Measurements from ENCODE around the gene GABRD.

The GABRD gene

GRCh38 chr1:1982379-1983232, 36.5 kb upstream of the GABRD start:
- TF ChIP-seq, protein P1, sequence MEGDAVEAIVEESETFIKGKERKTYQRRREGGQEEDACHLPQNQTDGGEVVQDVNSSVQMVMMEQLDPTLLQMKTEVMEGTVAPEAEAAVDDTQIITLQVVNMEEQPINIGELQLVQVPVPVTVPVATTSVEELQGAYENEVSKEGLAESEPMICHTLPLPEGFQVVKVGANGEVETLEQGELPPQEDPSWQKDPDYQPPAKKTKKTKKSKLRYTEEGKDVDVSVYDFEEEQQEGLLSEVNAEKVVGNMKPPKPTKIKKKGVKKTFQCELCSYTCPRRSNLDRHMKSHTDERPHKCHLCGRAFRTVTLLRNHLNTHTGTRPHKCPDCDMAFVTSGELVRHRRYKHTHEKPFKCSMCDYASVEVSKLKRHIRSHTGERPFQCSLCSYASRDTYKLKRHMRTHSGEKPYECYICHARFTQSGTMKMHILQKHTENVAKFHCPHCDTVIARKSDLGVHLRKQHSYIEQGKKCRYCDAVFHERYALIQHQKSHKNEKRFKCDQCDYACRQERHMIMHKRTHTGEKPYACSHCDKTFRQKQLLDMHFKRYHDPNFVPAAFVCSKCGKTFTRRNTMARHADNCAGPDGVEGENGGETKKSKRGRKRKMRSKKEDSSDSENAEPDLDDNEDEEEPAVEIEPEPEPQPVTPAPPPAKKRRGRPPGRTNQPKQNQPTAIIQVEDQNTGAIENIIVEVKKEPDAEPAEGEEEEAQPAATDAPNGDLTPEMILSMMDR (IDR thresholded peaks at IDR 0.05; ENCODE audit: low read depth, low read length) = no peak
- Histone ChIP-seq H3K9me3 (ENCODE audit: severe bottlenecking) (no peaks in the 10 kb centered on the region), H3K4me3 (ENCODE audit: low read depth, low read length) (no peak overlapping the region), H3K36me3 (no peaks in the 10 kb centered on the region), H3K27ac (no peak overlapping the region), H3K27me3 (ENCODE audit: insufficient read depth, low read depth, severe bottlenecking) (no peaks in the 10 kb centered on the region)
- no peak for DNase-seq

DNA sequence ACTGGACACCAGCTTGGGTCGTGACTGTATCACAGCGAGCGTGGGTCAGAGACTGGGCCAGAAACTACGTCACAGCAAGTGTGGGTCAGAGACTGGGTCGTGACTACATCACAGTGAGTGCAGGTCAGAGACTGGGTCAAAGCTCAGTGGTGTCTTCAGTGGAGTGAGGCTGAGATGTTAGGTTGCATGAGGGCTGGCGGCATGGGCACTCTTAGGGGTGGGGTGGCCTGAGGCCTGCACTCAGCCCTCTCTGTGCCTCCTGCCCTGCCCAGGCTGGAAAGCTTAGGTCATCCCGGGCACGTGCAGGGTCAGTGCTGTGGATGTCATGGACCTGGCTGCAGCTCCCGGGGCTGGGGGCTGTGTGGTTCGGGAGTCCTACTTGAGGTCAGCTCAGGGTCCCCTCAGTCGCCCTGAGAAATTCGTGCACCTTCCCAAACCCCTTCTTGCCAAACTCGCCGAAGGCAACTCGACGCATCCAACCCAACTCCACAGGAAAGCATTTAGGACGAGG, 34.5 kb upstream of the GABRD start:
- Histone ChIP-seq H3K9me3 (ENCODE audit: severe bottlenecking) (no peaks in the 10 kb centered on the region), H3K27me3 (ENCODE audit: insufficient read depth, low read depth, severe bottlenecking) (no peaks in the 10 kb centered on the region)
- TF ChIP-seq, protein P1 (IDR thresholded peaks at IDR 0.05; ENCODE audit: low read depth, low read length) = no peak

GRCh38 chr1:1985375-1986050, 33.6 kb upstream of the GABRD start:
- H3K27me3 ChIP-seq (ENCODE audit: insufficient read depth, low read depth, severe bottlenecking) = no peaks in the 10 kb centered on the region
- H3K4me3 ChIP-seq (ENCODE audit: low read depth, low read length) = no peak overlapping the region
- H3K27ac ChIP-seq = no peak overlapping the region
- no peaks in the 10 kb centered on the region for H3K36me3 ChIP-seq
- TF ChIP-seq, protein P1 (IDR thresholded peaks at IDR 0.05; ENCODE audit: low read depth, low read length) = no peak
- no peaks in the 10 kb centered on the region for H3K9me3 ChIP-seq (ENCODE audit: severe bottlenecking)
- DNase-seq = no peak

More for the DNA sequence above, 34.5 kb upstream of the GABRD start:
- DNase-seq = no peak
- Histone ChIP-seq H3K36me3 (no peaks in the 10 kb centered on the region), H3K27ac (no peak overlapping the region), H3K4me3 (ENCODE audit: low read depth, low read length) (no peak overlapping the region)

DNA sequence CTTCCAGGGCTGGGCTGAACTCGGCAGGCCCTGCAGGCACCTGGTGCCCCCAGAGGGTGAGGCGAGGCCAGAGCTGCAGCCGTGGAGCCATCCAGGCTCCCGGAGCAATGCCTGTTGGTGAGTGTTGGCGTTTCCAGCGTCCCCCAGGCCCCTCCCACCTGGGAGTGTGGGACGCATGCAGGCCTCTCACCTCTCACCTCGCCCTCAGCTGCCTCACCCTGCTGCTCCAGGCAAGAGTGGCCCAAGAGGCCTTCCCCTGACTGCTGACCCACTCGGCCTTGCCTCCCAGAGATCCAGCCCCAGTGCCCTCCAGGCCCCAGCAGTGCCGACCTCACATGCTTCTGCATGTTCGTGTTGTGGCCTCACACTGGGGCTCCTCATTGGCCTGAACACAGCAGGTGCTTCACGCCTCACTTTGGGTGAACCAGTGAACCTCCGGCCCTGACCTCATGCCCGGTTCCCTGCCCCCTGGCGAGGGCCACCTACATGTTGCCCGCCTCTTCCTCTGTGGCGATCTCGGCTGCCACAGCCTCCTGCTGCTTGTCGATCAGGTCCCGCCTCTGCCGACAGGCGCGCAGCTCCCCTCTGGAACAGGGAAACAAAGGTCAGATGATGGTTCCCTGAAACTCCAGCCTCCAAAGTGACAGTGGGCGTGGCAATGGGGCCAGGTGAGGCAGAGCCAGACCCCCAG, 32.5 kb upstream of the GABRD start:
- no peak for DNase-seq
- H3K9me3 ChIP-seq (ENCODE audit: severe bottlenecking) = no peaks in the 10 kb centered on the region
- H3K27me3 ChIP-seq (ENCODE audit: insufficient read depth, low read depth, severe bottlenecking) = no peaks in the 10 kb centered on the region
- TF ChIP-seq, protein P1 (IDR thresholded peaks at IDR 0.05; ENCODE audit: low read depth, low read length) = no peak
- no peaks in the 10 kb centered on the region for H3K36me3 ChIP-seq
- no peak overlapping the region for H3K4me3 ChIP-seq (ENCODE audit: low read depth, low read length)
- no peak overlapping the region for H3K27ac ChIP-seq

DNA sequence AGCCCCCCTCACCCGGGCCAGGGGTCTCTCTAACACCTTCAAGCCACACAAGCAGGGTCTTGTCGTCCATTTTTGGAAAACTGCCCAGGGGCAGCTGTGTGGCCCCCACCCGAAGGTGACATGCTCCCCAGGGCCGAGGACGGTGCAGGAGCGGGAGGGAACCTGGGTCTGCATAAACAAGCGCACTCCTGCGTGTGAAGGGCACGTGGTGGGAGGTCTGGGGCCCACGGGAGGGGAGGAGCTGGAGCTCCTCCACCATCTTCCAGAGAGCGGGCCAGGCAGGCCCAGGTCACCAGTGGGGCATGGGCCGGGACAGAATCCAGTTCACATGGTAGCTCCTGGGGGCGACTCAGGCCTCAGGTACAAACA, 32.0 kb upstream of the GABRD start:
- no peak overlapping the region for H3K27ac ChIP-seq
- H3K36me3 ChIP-seq = no peaks in the 10 kb centered on the region
- DNase-seq = no peak
- no peaks in the 10 kb centered on the region for H3K9me3 ChIP-seq (ENCODE audit: severe bottlenecking)
- no peaks in the 10 kb centered on the region for H3K27me3 ChIP-seq (ENCODE audit: insufficient read depth, low read depth, severe bottlenecking)
- TF ChIP-seq, protein P1 (IDR thresholded peaks at IDR 0.05; ENCODE audit: low read depth, low read length) = no peak
- H3K4me3 ChIP-seq (ENCODE audit: low read depth, low read length) = no peak overlapping the region
